Parathyroid adenoma (tissue), 2 donors: Measurements from ENCODE around the gene QSOX2.

Source experiments
- H2AFZ ChIP-seq: fragments of 300-600 bp; sonication (generic); one replicate; pipeline ENCODE4 v1.7.0; 2017; ENCODE audit warnings: antibody characterized with exemption, mild to moderate bottlenecking
- H3K27ac ChIP-seq: fragments of 300-600 bp; sonication (generic); one replicate; pipeline ENCODE4 v1.7.0; 2017
- H3K27me3 ChIP-seq: fragments of 300-600 bp; sonication (generic); one replicate; pipeline ENCODE4 v1.7.0; 2017; ENCODE audit warnings: low read length; ENCODE audit not compliant: control insufficient read depth, insufficient read depth
- H3K36me3 ChIP-seq: fragments of 300-600 bp; sonication (generic); one replicate; pipeline ENCODE4 v1.7.0; 2017; ENCODE audit warnings: low read length; ENCODE audit not compliant: control insufficient read depth, insufficient read depth
- H3K4me1 ChIP-seq: fragments of 300-600 bp; sonication (generic); one replicate; pipeline ENCODE4 v1.7.0; 2017; ENCODE audit warnings: control low read depth
- H3K4me2 ChIP-seq: fragments of 300-600 bp; sonication (generic); one replicate; pipeline ENCODE4 v1.7.0; 2017; ENCODE audit warnings: low read length
- H3K4me3 ChIP-seq: fragments of 300-600 bp; sonication (generic); one replicate; pipeline ENCODE4 v1.7.0; 2017; ENCODE audit warnings: low read depth, low read length
- H3K79me2 ChIP-seq: fragments of 300-600 bp; sonication (generic); one replicate; pipeline ENCODE4 v1.7.0; 2017; ENCODE audit warnings: control low read depth
- H3K9ac ChIP-seq: fragments of 300-600 bp; sonication (generic); one replicate; pipeline ENCODE4 v1.7.0; 2017; ENCODE audit warnings: mild to moderate bottlenecking
- H3K9me3 ChIP-seq: fragments of 300-600 bp; sonication (generic); one replicate; pipeline ENCODE4 v1.7.0; 2017; ENCODE audit warnings: low read length; ENCODE audit not compliant: control insufficient read depth
- CTCF ChIP-seq: fragments of 300-600 bp; sonication (generic); IDR thresholded peaks from one replicate; pipeline ENCODE4 v1.7.0; 2017; ENCODE audit warnings: antibody characterized with exemption, mild to moderate bottlenecking
- donor health status: primary hyperparathyroidism.

The QSOX2 gene

GRCh38 chr9:136230365-136230764 lies 15.2 kb downstream of the QSOX2 start:
- Histone ChIP-seq H3K27me3 (no peaks in the 10 kb centered on the region), H3K9me3 (no peaks in the 10 kb centered on the region), H3K4me2 (no peak overlapping the region), H3K9ac (no peak overlapping the region), H2AFZ (no peak overlapping the region), H3K27ac (no peak overlapping the region), H3K4me1 (no peaks in the 10 kb centered on the region), H3K79me2 (no peaks in the 10 kb centered on the region), H3K36me3 (no peaks in the 10 kb centered on the region), H3K4me3 (no peak overlapping the region)
- TF ChIP-seq CTCF = no peak

GRCh38 chr9:136229096-136230065 lies 16.2 kb downstream of the QSOX2 start:
- H3K4me3 ChIP-seq = no peak overlapping the region
- no peak overlapping the region for H3K27ac ChIP-seq
- H3K36me3 ChIP-seq = no peaks in the 10 kb centered on the region

GRCh38 chr9:136228107-136228875 lies 17.3 kb downstream of the QSOX2 start:
- H3K4me3 ChIP-seq = no peak overlapping the region
- no peak overlapping the region for H3K27ac ChIP-seq
- no peaks in the 10 kb centered on the region for H3K36me3 ChIP-seq
- no peak for TF ChIP-seq CTCF
- H3K9ac ChIP-seq = no peak overlapping the region
- no peak overlapping the region for H3K4me2 ChIP-seq
- H3K79me2 ChIP-seq = no peaks in the 10 kb centered on the region
- no peaks in the 10 kb centered on the region for H3K27me3 ChIP-seq
- no peaks in the 10 kb centered on the region for H3K9me3 ChIP-seq
- no peak overlapping the region for H2AFZ ChIP-seq
- no peaks in the 10 kb centered on the region for H3K4me1 ChIP-seq

More at GRCh38 chr9:136229096-136230065, 16.2 kb downstream of the QSOX2 start:
- Histone ChIP-seq H3K79me2 (no peaks in the 10 kb centered on the region), H3K9me3 (no peaks in the 10 kb centered on the region), H3K27me3 (no peaks in the 10 kb centered on the region), H2AFZ (no peak overlapping the region), H3K4me1 (no peaks in the 10 kb centered on the region), H3K4me2 (no peak overlapping the region), H3K9ac (no peak overlapping the region)
- TF ChIP-seq CTCF = no peak

- no peak for TF ChIP-seq CTCF
Observed at GRCh38 chr9:136226680-136227407, 18.8 kb downstream of the QSOX2 start.

More at GRCh38 chr9:136226680-136227407, 18.8 kb downstream of the QSOX2 start:
- no peak overlapping the region for H2AFZ ChIP-seq
- H3K27ac ChIP-seq = no peak overlapping the region
- no peaks in the 10 kb centered on the region for H3K27me3 ChIP-seq
- no peaks in the 10 kb centered on the region for H3K36me3 ChIP-seq
- H3K9ac ChIP-seq = no peak overlapping the region
- no peaks in the 10 kb centered on the region for H3K9me3 ChIP-seq
- no peaks in the 10 kb centered on the region for H3K4me1 ChIP-seq
- H3K4me3 ChIP-seq = no peak overlapping the region
- H3K4me2 ChIP-seq = no peak overlapping the region
- no peaks in the 10 kb centered on the region for H3K79me2 ChIP-seq
